K562 (cell line): ENCODE results near the gene TEX54. TPM values are rescaled to one million over a fixed set of nuclear protein-coding genes. Genes with fewer than 3 reads are reported as not detected.
A peak's percentile ranks its signal among the peaks of the same experiment; 100 is the strongest.

ENCODE experiments used
- CEBPB ChIP-seq: fragments of 450-650 bp; IDR thresholded peaks from 2 replicates; pipeline ENCODE4 v1.6.1; 2016; ENCODE audit warnings: missing genetic modification characterization, missing compliant biosample characterization
- EGR1 ChIP-seq: fragments of 450-650 bp; conservative IDR thresholded peaks from 2 replicates; pipeline ENCODE4 v1.6.1; 2017; ENCODE audit warnings: mild to moderate bottlenecking
- FOXK2 ChIP-seq, 2 experiments: fragments of 450-650 bp; IDR thresholded peaks in 1 of 2; conservative IDR thresholded peaks in 1 of 2; 2 replicates each; pipeline ENCODE4 v1.6.1; 2016; ENCODE audit warnings: low read depth in 2 of 2, mild to moderate bottlenecking in 1 of 2
- KLF1 ChIP-seq: fragments of 450-650 bp; IDR thresholded peaks from 2 replicates; pipeline ENCODE4 v1.6.1; 2016; ENCODE audit warnings: missing genetic modification characterization, missing compliant biosample characterization
- MCM3 ChIP-seq: fragments of 450-650 bp; IDR thresholded peaks from 2 replicates; pipeline ENCODE4 v1.6.1; 2016
- MGA ChIP-seq: fragments of 450-650 bp; IDR thresholded peaks from 2 replicates; pipeline ENCODE4 v1.6.1; 2016; ENCODE audit warnings: mild to moderate bottlenecking, moderate library complexity
- MYBL2 ChIP-seq, 2 experiments: fragments of 450-650 bp in 1 of 2; sonication (generic) in 1 of 2; formaldehyde crosslinking in 1 of 2; IDR thresholded peaks; 2 replicates each; pipeline versions ENCODE4 v1.6.1 to v1.8.1; 2017 to 2022; ENCODE audit warnings: borderline replicate concordance in 1 of 2, inconsistent platforms in 1 of 2, low read depth in 1 of 2, mild to moderate bottlenecking in 1 of 2, missing genetic modification reagents in 1 of 2, moderate library complexity in 1 of 2
- NFE2L1 ChIP-seq: fragments of 450-650 bp; IDR thresholded peaks from 2 replicates; pipeline ENCODE4 v1.6.1; 2016; ENCODE audit warnings: missing genetic modification characterization, low read depth, mild to moderate bottlenecking, missing compliant biosample characterization, moderate library complexity, borderline replicate concordance
- NFXL1 ChIP-seq: fragments of 450-650 bp; formaldehyde crosslinking; IDR thresholded peaks from 2 replicates; pipeline ENCODE4 v1.4.0; 2021; ENCODE audit warnings: mild to moderate bottlenecking
- SAP30 ChIP-seq: fragments of 200-600 bp; sonication (generic); IDR thresholded peaks from 2 replicates; pipeline ENCODE4 v1.6.1; 2012; ENCODE audit warnings: borderline replicate concordance, low read depth, mild to moderate bottlenecking, moderate library complexity, low read length, control low read depth, inconsistent platforms; ENCODE audit not compliant: insufficient read depth, poor library complexity, severe bottlenecking
- SPI1 ChIP-seq: IDR thresholded peaks from 2 replicates; pipeline ENCODE4 v1.6.1; 2011; ENCODE audit warnings: low read depth, low read length, control low read depth, borderline replicate concordance
- THRAP3 ChIP-seq: fragments of 450-650 bp; IDR thresholded peaks from 2 replicates; pipeline ENCODE4 v1.6.1; 2016; ENCODE audit warnings: mild to moderate bottlenecking, inconsistent platforms, borderline replicate concordance
- ZFPM2 ChIP-seq: fragments of 250-450 bp; sonication (Bioruptor Pico); IDR thresholded peaks from 2 replicates; pipeline ENCODE4 v1.5.1; 2022; ENCODE audit warnings: mild to moderate bottlenecking
- ZNF124 ChIP-seq: sonication (generic); formaldehyde crosslinking; IDR thresholded peaks from 2 replicates; pipeline ENCODE4 v1.8.1; 2022; ENCODE audit warnings: missing genetic modification reagents
- ZNF445 ChIP-seq: fragments of 250-450 bp; sonication (Bioruptor Pico); IDR thresholded peaks from 2 replicates; pipeline ENCODE4 v1.4.0; 2020; ENCODE audit warnings: low read depth, mild to moderate bottlenecking, moderate library complexity
- ZNF830 ChIP-seq: fragments of 250-450 bp; sonication (Bioruptor Pico); IDR thresholded peaks from 2 replicates; pipeline ENCODE4 v1.5.0; 2021; ENCODE audit warnings: mild to moderate bottlenecking
- polyA plus RNA-seq, 8 experiments: library from polyadenylated mRNA; depleted of rRNA in 4 of 8; stranded (reverse) in 5 of 8; unstranded in 3 of 8; fragments of >200 nt; fragmentation: Nextera tagmentation in 2 of 8; fragmentation: Illumina TruSeq in 1 of 8; extraction: Ambion mirVana in 2 of 8; extraction: Trizol in 1 of 8; gene quantifications; 2 replicates each; pipeline versions ENCODE4 v1.2.1 to v1.2.3, GENCODE V29; 2011 to 2014; ENCODE audit warnings: inconsistent platforms in 1 of 8, missing spikeins in 1 of 8
- total RNA-seq, 7 experiments: library from RNA; depleted of rRNA in 6 of 7; stranded (reverse); fragments of >200 nt in 6 of 7; fragmentation: Illumina TruSeq in 2 of 7; extraction: Trizol in 2 of 7; gene quantifications; 2 replicates each; pipeline versions ENCODE4 v1.2.1 to v1.2.3, GENCODE V29; 2011 to 2021; ENCODE audit warnings: low replicate concordance in 1 of 7

The TEX54 gene
- total and polyA plus RNA-seq, 9 of the 15 experiments (the other 6 are each of a cell fraction or from before 2014, with no cell fraction given) = not detected

- TF ChIP-seq FOXK2 (conservative IDR thresholded peaks at IDR 0.05 in 1 of 2, IDR thresholded peaks at IDR 0.05 in 1 of 2; ENCODE audit: low read depth in 2 of 2) = no peak; a peak in 1 of 4 replicates
- no peak for TF ChIP-seq EGR1
- no peak for TF ChIP-seq ZFPM2 (CRISPR knock-in tag)
- TF ChIP-seq ZNF124 (CRISPR knock-in tag) = no peak
- TF ChIP-seq NFE2L1 (tag) = no peak
- no peak for TF ChIP-seq MYBL2 (IDR thresholded peaks at IDR 0.05; ENCODE audit: low read depth)
- no peak for TF ChIP-seq MYBL2 (CRISPR knock-in tag; IDR thresholded peaks at IDR 0.05; ENCODE audit: borderline replicate concordance)
- peak; percentile 72 for TF ChIP-seq CEBPB (tag)
- no peak; the same call in 1 of the 2 replicates for TF ChIP-seq MGA
- TF ChIP-seq KLF1 (tag) = no peak
- no peak for TF ChIP-seq SPI1
- no peak for TF ChIP-seq ZNF830 (CRISPR knock-in tag)
- TF ChIP-seq ZNF445 (CRISPR knock-in tag) = no peak
- TF ChIP-seq THRAP3 = 0 out of 2 replicates have a peak, but pooled peaks have one; percentile 25
- TF ChIP-seq NFXL1 (CRISPR knock-in tag) = peak; percentile 67; the same call in 1 of the 2 replicates
- no peak for TF ChIP-seq SAP30
- no peak for TF ChIP-seq MCM3
These were observed 49.2 kb upstream of the TEX54 start (continued) for GRCh38 chr11:62881579-62882430.
